NCI-H2081 treated with DMSO at 0.1 percent for 48 hours (cell line): ENCODE results near the gene MLLT3.

Experiments used
- DNase-seq: peaks from one replicate; lab custom pipeline; 2025; lab: John Stamatoyannopoulos, UW

Gene MLLT3

GRCh38 chr9:20303066-20303465 is 319.2 kb downstream of the MLLT3 start:
- DNase-seq: no peak

GRCh38 chr9:20302197-20302596 is 320.1 kb downstream of the MLLT3 start:
- DNase-seq: no peak

GRCh38 chr9:20300430-20301115 is 321.7 kb downstream of the MLLT3 start:
- no peak for DNase-seq

GRCh38 chr9:20297646-20298084 is 324.6 kb downstream of the MLLT3 start:
- DNase-seq: no peak

GRCh38 chr9:20295555-20295954 is 326.7 kb downstream of the MLLT3 start:
- DNase-seq: no peak

GRCh38 chr9:20294046-20294750 is 328.1 kb downstream of the MLLT3 start:
- DNase-seq: no peak

- no peak for DNase-seq
Observed at GRCh38 chr9:20292002-20292401, 330.3 kb downstream of the MLLT3 start.
